ENCODE measurements around the gene PSMC6. TPM values are rescaled to one million over a fixed set of nuclear protein-coding genes. Genes with fewer than 3 reads are reported as not detected.
A peak's percentile ranks its signal among the peaks of the same experiment; 100 is the strongest.
"Not testable (repeated sequence)": the region's sequence is repeated elsewhere in the genome, so short reads cannot be mapped to it uniquely, and the experiment has no call there.

The PSMC6 gene
- total RNA-seq, 1 experiment from 2014 or later, result 156 TPM

DNA sequence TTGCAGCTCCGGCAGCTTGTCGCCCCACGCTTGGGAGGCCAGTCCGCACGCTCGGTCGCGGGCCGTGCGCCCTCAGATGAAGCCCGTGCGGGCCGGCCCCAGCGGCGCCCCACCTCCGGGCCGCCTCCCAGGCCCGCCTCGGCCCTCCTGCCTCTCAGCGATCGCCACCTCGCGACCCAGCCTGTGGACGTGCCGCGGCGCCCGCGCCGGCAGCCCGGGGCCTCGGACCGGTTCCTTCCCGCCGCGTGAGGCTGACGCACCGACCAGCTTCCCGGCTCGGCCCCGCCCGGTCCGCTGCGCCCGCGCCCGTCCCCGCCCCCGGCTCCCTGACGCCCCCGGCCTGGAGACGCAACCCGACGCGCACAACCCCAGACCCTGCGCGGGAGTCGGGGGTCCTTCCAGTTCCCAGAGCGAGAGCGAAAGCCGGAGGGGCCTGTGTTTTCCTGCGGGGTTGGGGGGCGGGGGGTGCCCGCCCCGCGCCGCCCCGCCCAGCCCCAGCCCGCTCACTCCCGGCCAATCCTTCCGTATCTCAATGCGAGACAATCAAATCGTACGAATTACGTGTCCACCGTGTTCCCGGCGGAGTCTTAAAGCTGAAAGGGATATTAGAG is 11.4 kb upstream of the PSMC6 start, which contains the start of gene ERO1A:
TSS of gene ERO1A (minus strand) at position 78 of the 611 bp plus-strand sequence. CDS start at position 1, 77 bp downstream.
- H3K27ac ChIP-seq, result peak within 1 kb of the TSS; percentile 56
- peak; percentile 63 to 74 for DNase-seq

DNA sequence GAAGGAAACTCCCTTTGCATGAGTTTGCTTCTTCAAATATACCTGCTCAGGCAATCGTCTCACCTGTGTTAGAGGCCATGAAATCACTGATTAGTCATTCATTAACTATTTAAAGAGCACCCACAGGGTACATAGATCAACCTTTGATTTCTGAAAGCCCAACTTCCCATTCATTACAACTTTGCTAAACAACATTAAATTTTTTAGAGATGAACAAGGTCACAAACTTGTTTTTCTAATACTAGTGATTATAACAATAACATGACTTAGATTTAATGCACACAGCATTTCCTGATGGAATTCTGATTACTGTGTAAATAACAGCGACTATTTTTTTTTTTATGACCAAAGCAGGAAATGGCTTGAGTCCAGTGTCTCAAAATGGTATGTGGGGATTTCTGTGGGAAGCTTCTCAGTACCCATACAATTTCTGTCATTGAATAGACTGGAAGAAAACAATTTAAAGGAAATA is 6.3 kb upstream of the PSMC6 start:
- no peaks in the 10 kb centered on the region for H3K36me3 ChIP-seq
- no peaks in the 10 kb centered on the region for H3K27me3 ChIP-seq
- H3K4me3 ChIP-seq, result no peak overlapping the region
- no peak overlapping the region for H3K27ac ChIP-seq
- DNase-seq, result no peak
- H3K4me1 ChIP-seq, result peaks cover 3% of the 10 kb centered on the region
- H3K9me3 ChIP-seq (replicated peaks), result no peaks in the 10 kb centered on the region

More for the DNA sequence above, 11.4 kb upstream of the PSMC6 start, which contains the start of gene ERO1A:
- no peaks in the 10 kb centered on the region for H3K27me3 ChIP-seq
- no peaks in the 10 kb centered on the region for H3K36me3 ChIP-seq
- H3K4me1 ChIP-seq, result peaks cover 7% of the 10 kb centered on the region; the same call in 1 of the 2 replicates
- no peaks in the 10 kb centered on the region for H3K9me3 ChIP-seq (replicated peaks)
- peak within 1 kb of the TSS; percentile 98 for H3K4me3 ChIP-seq

DNA sequence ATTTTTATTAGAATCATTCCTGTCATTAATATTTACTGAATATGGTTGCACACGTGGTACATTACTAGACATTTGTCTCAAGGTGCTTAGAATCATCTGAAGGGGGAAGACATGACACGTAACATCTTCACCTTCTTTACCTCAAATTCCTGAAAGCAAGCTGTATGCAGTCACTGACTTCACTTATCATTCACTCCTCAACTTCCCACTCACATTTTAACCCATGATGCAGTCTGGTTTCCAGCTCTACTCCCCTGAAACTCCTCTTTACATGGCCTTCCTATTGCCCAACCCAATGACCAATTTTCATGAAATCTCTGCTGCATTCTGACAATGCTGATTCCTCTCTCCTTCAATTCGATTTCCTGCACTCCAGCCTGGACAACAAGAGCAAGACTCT is 5.8 kb upstream of the PSMC6 start:
- DNase-seq, result no peak
- no peaks in the 10 kb centered on the region for H3K36me3 ChIP-seq
- H3K4me3 ChIP-seq, result no peak overlapping the region
- H3K9me3 ChIP-seq (replicated peaks), result no peaks in the 10 kb centered on the region
- no peaks in the 10 kb centered on the region for H3K27me3 ChIP-seq
- no peak overlapping the region for H3K27ac ChIP-seq
- H3K4me1 ChIP-seq, result peaks cover 3% of the 10 kb centered on the region

- H3K9me3 ChIP-seq (replicated peaks), result no peaks in the 10 kb centered on the region
- no peaks in the 10 kb centered on the region for H3K27me3 ChIP-seq
- no peaks in the 10 kb centered on the region for H3K36me3 ChIP-seq
- no peak for DNase-seq
- H3K27ac ChIP-seq, result no peak overlapping the region
- peaks cover 3% of the 10 kb centered on the region for H3K4me1 ChIP-seq
- no peak overlapping the region for H3K4me3 ChIP-seq
Measured at GRCh38 chr14:52703225-52703624, 3.8 kb upstream of the PSMC6 start.

DNA sequence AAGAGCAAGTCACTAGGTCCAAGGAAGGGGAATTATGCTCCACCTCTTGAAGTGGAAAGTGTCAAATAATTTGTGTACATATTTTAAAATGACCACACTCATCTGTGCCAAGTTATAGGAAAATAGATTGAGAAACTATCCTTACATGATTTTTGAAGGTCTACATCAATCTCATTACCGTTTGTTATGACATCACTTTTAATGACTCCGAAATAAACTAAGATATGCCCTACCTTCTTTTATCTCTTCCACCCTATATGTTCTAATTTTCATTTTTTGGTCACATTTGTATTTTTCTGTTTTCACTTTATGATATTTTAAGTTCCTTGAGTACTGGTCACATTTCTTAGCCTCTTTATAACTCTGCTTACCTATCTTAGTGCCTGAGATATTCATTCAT is 3.3 kb upstream of the PSMC6 start:
- Histone ChIP-seq H3K27ac (no peak overlapping the region), H3K4me3 (no peak overlapping the region), H3K36me3 (peaks cover 3% of the 10 kb centered on the region), H3K4me1 (peaks cover 3% of the 10 kb centered on the region), H3K9me3 (replicated peaks) (no peaks in the 10 kb centered on the region), H3K27me3 (no peaks in the 10 kb centered on the region)
- DNase-seq, result no peak

GRCh38 chr14:52706286-52706685 is 714 bp upstream of the PSMC6 start:
- DNase-seq, result peak; percentile 24 to 36
- Histone ChIP-seq H3K27ac (peak overlapping the region; percentile 77), H3K36me3 (peaks cover 25% of the 10 kb centered on the region), H3K27me3 (no peaks in the 10 kb centered on the region), H3K4me3 (peak overlapping the region; percentile 83), H3K9me3 (replicated peaks) (no peaks in the 10 kb centered on the region), H3K4me1 (no peaks in the 10 kb centered on the region)

- H3K4me1 ChIP-seq, result no peaks in the 10 kb centered on the region
- no peak for DNase-seq
- no peak overlapping the region for H3K27ac ChIP-seq
- H3K4me3 ChIP-seq, result no peak overlapping the region
- no peaks in the 10 kb centered on the region for H3K9me3 ChIP-seq (replicated peaks)
- H3K27me3 ChIP-seq, result no peaks in the 10 kb centered on the region
- peaks cover 74% of the 10 kb centered on the region for H3K36me3 ChIP-seq
Measured at GRCh38 chr14:52711666-52712065, 4.7 kb downstream of the PSMC6 start.

- H3K4me1 ChIP-seq, result no peaks in the 10 kb centered on the region
- DNase-seq, result no peak
- H3K27ac ChIP-seq, result no peak overlapping the region
- peaks cover 85% of the 10 kb centered on the region for H3K36me3 ChIP-seq
- H3K9me3 ChIP-seq (replicated peaks), result no peaks in the 10 kb centered on the region
- H3K4me3 ChIP-seq, result no peak overlapping the region
- no peaks in the 10 kb centered on the region for H3K27me3 ChIP-seq
Measured at GRCh38 chr14:52716155-52716554, 9.2 kb downstream of the PSMC6 start.

DNA sequence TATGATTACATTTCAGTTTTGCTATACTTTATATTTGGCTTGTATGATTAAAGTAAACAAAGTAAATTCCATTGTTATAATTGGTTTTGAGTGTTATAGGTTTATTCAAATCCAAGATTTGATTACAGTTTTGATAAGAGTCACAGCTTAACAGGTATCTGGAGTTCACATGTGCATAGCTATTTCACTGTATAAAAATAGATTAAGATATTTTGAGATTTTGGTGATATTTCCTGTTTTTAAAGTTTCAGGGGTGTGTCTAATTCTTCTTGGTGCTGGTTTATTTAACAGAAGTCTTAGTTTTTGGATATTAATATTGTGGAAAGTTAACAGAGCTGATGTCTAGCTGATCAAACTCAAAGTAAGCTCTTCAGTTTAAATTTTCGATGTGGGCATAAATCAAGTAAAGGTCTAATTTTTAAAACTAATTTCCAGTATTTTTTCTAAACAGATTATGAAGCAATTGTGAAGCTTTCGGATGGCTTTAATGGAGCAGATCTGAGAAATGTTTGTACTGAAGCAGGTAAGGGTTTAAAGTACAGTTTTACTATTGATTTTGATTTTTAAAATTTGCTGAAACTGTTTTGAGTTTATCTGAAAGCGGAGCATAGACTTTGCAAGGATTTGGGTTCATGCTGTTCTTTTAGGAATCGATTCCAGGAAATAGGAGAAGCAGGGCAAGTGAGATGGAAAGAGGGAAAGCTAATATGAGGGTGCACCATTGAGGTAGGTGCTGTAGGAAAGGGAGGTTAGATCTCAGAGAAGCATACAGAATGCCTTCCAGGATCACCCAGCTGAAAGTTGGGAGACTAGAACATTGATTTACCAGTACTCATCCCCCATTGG is 16.7 kb downstream of the PSMC6 start:
- Histone ChIP-seq H3K27me3 (no peaks in the 10 kb centered on the region), H3K4me3 (no peak overlapping the region), H3K9me3 (replicated peaks) (no peaks in the 10 kb centered on the region), H3K36me3 (peaks cover 75% of the 10 kb centered on the region), H3K27ac (no peak overlapping the region), H3K4me1 (no peaks in the 10 kb centered on the region)
- DNase-seq, result no peak

- no peak overlapping the region for H3K27ac ChIP-seq
- H3K36me3 ChIP-seq, result peaks cover 71% of the 10 kb centered on the region
Measured at GRCh38 chr14:52724360-52724644, 17.3 kb downstream of the PSMC6 start.

DNA sequence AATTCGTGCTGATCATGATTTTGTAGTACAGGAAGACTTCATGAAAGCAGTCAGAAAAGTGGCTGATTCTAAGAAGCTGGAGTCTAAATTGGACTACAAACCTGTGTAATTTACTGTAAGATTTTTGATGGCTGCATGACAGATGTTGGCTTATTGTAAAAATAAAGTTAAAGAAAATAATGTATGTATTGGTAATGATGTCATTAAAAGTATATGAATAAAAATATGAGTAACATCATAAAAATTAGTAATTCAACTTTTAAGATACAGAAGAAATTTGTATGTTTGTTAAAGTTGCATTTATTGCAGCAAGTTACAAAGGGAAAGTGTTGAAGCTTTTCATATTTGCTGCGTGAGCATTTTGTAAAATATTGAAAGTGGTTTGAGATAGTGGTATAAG is 20.5 kb downstream of the PSMC6 start:
- peaks cover 44% of the 10 kb centered on the region for H3K36me3 ChIP-seq
- not testable (repeated sequence) for H3K4me1 ChIP-seq; H3K4me3 ChIP-seq; H3K9me3 ChIP-seq (replicated peaks); H3K27me3 ChIP-seq; DNase-seq; H3K27ac ChIP-seq

More at GRCh38 chr14:52724360-52724644, 17.3 kb downstream of the PSMC6 start:
- H3K4me3 ChIP-seq, result no peak overlapping the region
- no peak for DNase-seq
- no peaks in the 10 kb centered on the region for H3K27me3 ChIP-seq
- H3K9me3 ChIP-seq (replicated peaks), result no peaks in the 10 kb centered on the region
- no peaks in the 10 kb centered on the region for H3K4me1 ChIP-seq

DNA sequence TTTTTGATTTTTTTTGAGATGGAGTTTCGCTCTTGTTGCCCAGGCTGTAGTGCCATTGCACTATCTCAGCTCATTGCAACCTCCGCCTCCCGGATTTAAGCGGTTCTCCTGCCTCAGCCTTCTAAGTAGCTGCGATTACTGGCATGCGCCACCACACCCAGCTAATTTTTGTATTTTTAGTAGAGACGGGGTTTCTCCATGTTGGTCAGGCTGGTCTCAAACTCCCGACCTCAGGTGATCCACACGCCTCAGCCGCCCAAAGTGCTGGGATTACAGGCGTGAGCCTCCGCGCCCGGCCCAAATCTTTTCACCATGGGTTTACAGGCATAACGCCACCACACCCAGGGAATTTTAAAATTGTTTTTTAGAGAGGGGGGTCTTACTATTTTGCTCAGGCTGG is 22.0 kb downstream of the PSMC6 start:
- H3K27ac ChIP-seq; H3K4me3 ChIP-seq; H3K27me3 ChIP-seq; DNase-seq; H3K4me1 ChIP-seq; H3K9me3 ChIP-seq (replicated peaks): not testable (repeated sequence)
- peaks cover 32% of the 10 kb centered on the region for H3K36me3 ChIP-seq

GRCh38 chr14:52729585-52729924 is 22.6 kb downstream of the PSMC6 start:
- H3K9me3 ChIP-seq (replicated peaks), result no peaks in the 10 kb centered on the region
- H3K36me3 ChIP-seq, result peaks cover 26% of the 10 kb centered on the region
- no peaks in the 10 kb centered on the region for H3K27me3 ChIP-seq
- H3K4me3 ChIP-seq, result no peak overlapping the region
- DNase-seq, result no peak
- H3K4me1 ChIP-seq, result no peaks in the 10 kb centered on the region
- H3K27ac ChIP-seq, result no peak overlapping the region

DNA sequence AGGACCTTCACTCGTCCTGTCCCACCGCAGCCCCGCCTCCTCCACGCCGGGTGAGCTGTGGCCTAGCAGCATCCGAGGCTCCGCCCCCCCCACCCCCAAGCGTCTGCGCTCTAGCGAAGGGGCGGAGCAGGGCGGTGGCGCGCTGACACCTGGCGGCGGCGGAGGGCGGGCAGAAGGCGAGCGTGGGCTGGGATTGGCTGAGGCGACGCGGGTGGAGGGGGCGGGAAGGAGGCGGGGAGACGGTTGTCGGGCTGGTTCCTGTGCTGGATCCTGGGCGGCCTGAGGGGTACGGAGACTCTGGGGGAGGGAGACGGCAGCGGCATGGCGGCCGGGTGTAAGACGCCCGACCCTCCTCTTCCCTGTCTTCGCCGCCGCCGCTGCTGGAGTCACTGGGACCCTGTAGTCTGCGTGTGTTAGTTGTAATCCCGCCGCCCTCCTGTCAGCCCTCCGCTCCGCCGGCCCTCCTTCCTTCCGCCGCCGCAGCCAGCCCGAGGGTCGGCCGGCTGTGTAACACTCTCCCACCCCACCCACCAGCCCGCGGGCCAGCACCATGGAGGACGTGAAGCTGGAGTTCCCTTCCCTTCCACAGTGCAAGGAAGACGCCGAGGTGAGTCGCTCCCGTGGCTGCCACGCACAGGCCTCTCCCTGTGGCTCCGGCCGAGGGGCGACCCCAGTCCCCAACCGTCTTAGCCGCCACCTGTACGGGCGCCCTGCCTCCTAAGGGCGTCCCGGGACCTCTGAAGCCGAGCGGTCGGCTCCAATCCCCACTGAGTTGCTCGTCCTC is 23.1 kb downstream of the PSMC6 start, which contains the start of gene STYX:
TSS of gene STYX (plus strand) at position 242 of the 784 bp plus-strand sequence. CDS start at position 551, 309 bp downstream.
- Histone ChIP-seq H3K4me1 (no peaks in the 10 kb centered on the region), H3K36me3 (peaks cover 21% of the 10 kb centered on the region), H3K4me3 (peak within 1 kb of the TSS; percentile 76), H3K9me3 (replicated peaks) (no peaks in the 10 kb centered on the region), H3K27ac (peak within 1 kb of the TSS; percentile 55), H3K27me3 (no peaks in the 10 kb centered on the region)
- DNase-seq, result peak; percentile 98 to 99

- peak overlapping the region; percentile 76 for H3K4me3 ChIP-seq
- no peaks in the 10 kb centered on the region for H3K27me3 ChIP-seq
- no peaks in the 10 kb centered on the region for H3K9me3 ChIP-seq (replicated peaks)
- peak overlapping the region; percentile 55 for H3K27ac ChIP-seq
- H3K4me1 ChIP-seq, result no peaks in the 10 kb centered on the region
- no peak for DNase-seq
- peaks cover 18% of the 10 kb centered on the region for H3K36me3 ChIP-seq
Measured at GRCh38 chr14:52730709-52731111, 23.7 kb downstream of the PSMC6 start.
